Measurements from ENCODE around the gene UBE2B.

Gene UBE2B

DNA sequence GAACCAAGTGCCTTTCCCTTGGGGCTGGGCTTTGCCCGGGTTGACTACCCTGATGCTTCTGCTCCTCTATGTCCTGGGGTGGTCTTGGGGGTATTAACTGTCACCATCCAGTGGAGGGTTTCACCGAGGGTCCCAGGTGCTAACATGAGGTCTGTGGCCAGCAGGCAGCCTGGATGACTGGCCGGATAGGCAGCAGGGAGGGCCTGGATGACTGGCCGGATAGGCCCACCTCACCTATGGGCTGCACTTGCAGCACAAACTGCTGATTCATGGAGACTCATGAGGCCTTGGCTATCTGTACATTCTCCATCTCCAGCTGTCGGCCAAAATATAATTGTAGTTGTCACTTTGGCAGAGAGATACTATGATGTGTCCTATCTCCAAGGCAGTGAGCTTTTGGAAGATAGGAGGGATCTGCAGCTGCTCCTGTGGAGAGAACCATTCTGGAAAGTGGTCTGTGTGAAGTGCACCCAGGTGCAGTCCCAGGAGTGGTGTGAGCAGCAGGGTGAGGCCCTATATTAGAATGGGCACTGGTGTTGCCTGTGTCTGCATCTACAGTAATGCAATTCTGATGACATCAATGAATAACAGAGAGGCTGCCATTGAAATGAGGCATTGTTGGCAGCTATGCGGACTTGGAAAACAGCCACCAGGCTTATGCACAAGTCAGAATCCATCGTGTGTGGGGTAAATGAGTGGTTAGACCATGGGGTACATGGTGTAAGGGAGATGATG is 66.6 kb downstream of the UBE2B start:
- DNase-seq (ENCODE audit: low read depth, low spot score): no peak
- no peaks in the 10 kb centered on the region for H3K36me3 ChIP-seq (ENCODE audit: insufficient read depth, low read length)
- no peak overlapping the region for H3K4me3 ChIP-seq
- H3K9me3 ChIP-seq (ENCODE audit: low read depth, low read length): no peaks in the 10 kb centered on the region
- H3K27ac ChIP-seq: no peak overlapping the region
- H3K9ac ChIP-seq (ENCODE audit: insufficient read length): no peak overlapping the region
- TF ChIP-seq POLR2AphosphoS5 (IDR thresholded peaks at IDR 0.05; ENCODE audit: borderline replicate concordance, low read depth, low read length): no peak
- no peak for TF ChIP-seq EZH2 (IDR thresholded peaks at IDR 0.05)
- no peak for TF ChIP-seq FOXP2 (optimal IDR thresholded peaks at IDR 0.05; ENCODE audit: control extremely low read depth, extremely low read length, insufficient read depth)

DNA sequence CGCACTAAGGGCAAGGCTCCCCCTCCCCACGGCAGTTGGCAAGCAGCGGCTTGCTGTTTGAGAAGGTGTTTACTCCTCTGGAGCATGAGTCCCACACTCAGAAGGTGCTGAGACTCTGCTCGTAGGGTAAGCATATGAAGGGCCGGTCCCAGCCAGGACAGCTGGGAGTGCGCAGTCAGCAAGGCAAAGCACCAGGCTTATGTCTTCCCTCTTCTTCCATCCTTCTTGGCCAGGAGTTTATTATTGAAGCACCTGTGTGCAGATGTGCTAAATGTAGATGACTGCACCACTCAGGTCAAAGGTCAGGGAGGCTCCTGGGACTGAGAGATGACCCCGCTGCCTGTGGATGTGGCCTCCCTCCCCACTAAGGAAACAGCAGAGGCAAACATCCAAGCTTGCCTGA is 67.4 kb downstream of the UBE2B start:
- no peak for DNase-seq (ENCODE audit: low read depth, low spot score)
- H3K36me3 ChIP-seq (ENCODE audit: insufficient read depth, low read length): no peaks in the 10 kb centered on the region
- no peak for TF ChIP-seq FOXP2 (optimal IDR thresholded peaks at IDR 0.05; ENCODE audit: control extremely low read depth, extremely low read length, insufficient read depth)
- no peak for TF ChIP-seq POLR2AphosphoS5 (IDR thresholded peaks at IDR 0.05; ENCODE audit: borderline replicate concordance, low read depth, low read length)
- no peak for TF ChIP-seq EZH2 (IDR thresholded peaks at IDR 0.05)
- no peaks in the 10 kb centered on the region for H3K9me3 ChIP-seq (ENCODE audit: low read depth, low read length)
- H3K9ac ChIP-seq (ENCODE audit: insufficient read length): no peak overlapping the region
- H3K27ac ChIP-seq: no peak overlapping the region
- no peak overlapping the region for H3K4me3 ChIP-seq

DNA sequence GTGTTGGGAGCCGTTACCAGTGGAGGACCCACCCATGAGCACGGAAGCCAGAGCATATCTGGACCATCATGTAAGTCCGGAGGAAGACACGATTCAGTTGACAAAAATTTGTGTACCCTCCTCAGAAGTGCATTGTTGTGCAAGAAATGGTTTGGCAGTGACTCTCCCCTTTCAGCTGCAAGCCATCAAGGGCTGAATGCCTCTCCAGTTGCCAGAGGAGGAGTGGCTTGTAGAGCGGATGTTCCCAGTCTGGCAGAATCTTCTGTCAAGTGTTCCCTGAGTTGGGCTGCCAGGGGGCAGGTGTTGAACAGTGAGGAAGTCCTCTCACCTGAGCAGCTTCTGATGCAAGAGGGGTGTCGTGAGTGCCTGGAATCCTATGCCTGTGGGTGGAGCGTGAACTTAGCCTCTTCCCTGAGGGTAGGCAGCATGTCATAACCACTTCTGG is 67.9 kb downstream of the UBE2B start:
- no peak overlapping the region for H3K27ac ChIP-seq
- H3K36me3 ChIP-seq (ENCODE audit: insufficient read depth, low read length): no peaks in the 10 kb centered on the region
- no peak overlapping the region for H3K4me3 ChIP-seq
- DNase-seq (ENCODE audit: low read depth, low spot score): no peak
- no peak overlapping the region for H3K9ac ChIP-seq (ENCODE audit: insufficient read length)
- TF ChIP-seq FOXP2 (optimal IDR thresholded peaks at IDR 0.05; ENCODE audit: control extremely low read depth, extremely low read length, insufficient read depth) (no peak), EZH2 (IDR thresholded peaks at IDR 0.05) (no peak), POLR2AphosphoS5 (IDR thresholded peaks at IDR 0.05; ENCODE audit: borderline replicate concordance, low read depth, low read length) (no peak)
- no peaks in the 10 kb centered on the region for H3K9me3 ChIP-seq (ENCODE audit: low read depth, low read length)

DNA sequence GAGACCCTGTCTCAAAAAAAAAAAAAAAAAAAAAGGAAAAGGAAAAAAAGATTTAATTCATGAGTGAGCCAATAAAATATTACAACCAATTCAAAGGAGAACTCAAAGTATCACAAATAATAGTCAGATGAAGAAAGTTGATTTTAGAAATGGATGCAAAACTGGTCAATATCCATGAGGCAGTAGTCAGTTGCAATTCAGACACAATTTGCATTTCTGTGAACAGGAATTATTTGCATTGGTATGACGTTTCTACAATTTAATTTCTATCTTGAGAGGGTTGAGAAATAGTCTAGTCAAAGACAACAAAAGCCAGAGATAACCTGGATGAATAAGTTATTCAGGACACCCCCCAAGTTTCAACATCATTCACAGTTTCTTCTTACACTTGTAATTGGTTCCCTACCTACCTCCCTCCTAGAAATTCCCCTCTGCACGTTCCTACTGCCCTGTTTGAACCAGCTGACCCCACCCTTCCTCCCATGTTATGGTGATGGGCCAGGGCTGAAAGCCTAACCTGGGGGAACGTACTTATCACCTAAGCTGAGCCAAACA is 68.9 kb downstream of the UBE2B start:
- TF ChIP-seq EZH2 (IDR thresholded peaks at IDR 0.05) (no peak), POLR2AphosphoS5 (IDR thresholded peaks at IDR 0.05; ENCODE audit: borderline replicate concordance, low read depth, low read length) (no peak), FOXP2 (optimal IDR thresholded peaks at IDR 0.05; ENCODE audit: control extremely low read depth, extremely low read length, insufficient read depth) (no peak)

More for the DNA sequence above, 68.9 kb downstream of the UBE2B start:
- DNase-seq (ENCODE audit: low read depth, low spot score): no peak
- Histone ChIP-seq H3K9me3 (ENCODE audit: low read depth, low read length) (no peaks in the 10 kb centered on the region), H3K4me3 (no peak overlapping the region), H3K9ac (ENCODE audit: insufficient read length) (no peak overlapping the region), H3K36me3 (ENCODE audit: insufficient read depth, low read length) (no peaks in the 10 kb centered on the region), H3K27ac (no peak overlapping the region)

Data from SK-N-MC (cell line).